ENCODE data around the gene GLDN.

GRCh38 chr15:51353976-51354375 lies 12.5 kb downstream of the GLDN start:
- TF ChIP-seq POLR2A (IDR thresholded peaks at IDR 0.05; ENCODE audit: low read length) (no peak), GATA1 (IDR thresholded peaks at IDR 0.05; ENCODE audit: low read depth, low read length) (no peak)

Data from erythroblast (primary cell).